Prostate gland (tissue), 2 donors: Measurements from ENCODE around the gene GGACT. TPM values are rescaled to one million over a fixed set of nuclear protein-coding genes. Genes with fewer than 3 reads are reported as not detected.

Source experiments
- DNase-seq: peaks from one replicate; pipeline ENCODE4 v3.0.0-alpha.2; 2019; ENCODE audit warnings: low spot score
- H3K27ac ChIP-seq, 2 donors: fragments of 200-600 bp; sonication (generic); 2 replicates each; pipeline ENCODE4 v1.5.1; 2017 to 2019
- H3K27me3 ChIP-seq: fragments of 200-600 bp; sonication (generic); replicated peaks from 2 replicates; pipeline ENCODE4 v1.5.1; 2019; ENCODE audit not compliant: insufficient read depth
- H3K36me3 ChIP-seq, 2 donors: fragments of 200-600 bp; sonication (generic); 1 replicate in 1 of 2; 2 replicates in 1 of 2; pipeline versions ENCODE4 v1.5.1 to v1.8.1; 2017 to 2019
- H3K4me1 ChIP-seq: fragments of 200-600 bp; sonication (generic); replicated peaks from 2 replicates; pipeline ENCODE4 v1.5.1; 2019
- H3K4me3 ChIP-seq, 2 donors: fragments of 200-600 bp; sonication (generic); 2 replicates each; pipeline ENCODE4 v1.5.1; 2017 to 2019
- H3K9me3 ChIP-seq: fragments of 200-600 bp; sonication (generic); 2 replicates; pipeline ENCODE4 v1.5.1; 2017
- CTCF ChIP-seq, 4 experiments: fragments of 200-600 bp in 2 of 4; fragments of 450-650 bp in 2 of 4; sonication (generic) in 2 of 4; IDR thresholded peaks; 1 replicate in 3 of 4; 2 replicates in 1 of 4; pipeline ENCODE4 v1.5.1; 2016 to 2019; ENCODE audit warnings: antibody characterized with exemption in 4 of 4, mild to moderate bottlenecking in 2 of 4, moderate library complexity in 2 of 4
- POLR2A ChIP-seq: fragments of 450-650 bp; IDR thresholded peaks from one replicate; pipeline ENCODE4 v1.6.1; 2016; ENCODE audit warnings: antibody characterized with exemption, mild to moderate bottlenecking
- POLR2AphosphoS5 ChIP-seq: sonication (generic); formaldehyde crosslinking; IDR thresholded peaks from one replicate; pipeline ENCODE4 v1.6.1; 2017; ENCODE audit warnings: antibody characterized with exemption
- WGBS: methylation state at CpG from one replicate; pipeline ENCODE4 v1.1.5; 2018; 5-methylcytosine and 5-hydroxymethylcytosine counted together
- intact Hi-C: fragments of 100-400 bp; cut with DNase I; formaldehyde crosslinking; loops from one replicate; pipeline ENCODE4 v1.14.2; 2022
- total RNA-seq, 2 donors: library from RNA; depleted of rRNA; stranded (reverse); fragments of >200 nt; gene quantifications; one replicate each; pipeline ENCODE4 v1.1.0, GENCODE V29; 2016

The GGACT gene
- total RNA-seq: 10 to 100 TPM in 1 of 2 donors, 1 to 10 TPM in 1; 4.8 to 15.1 TPM

- Histone ChIP-seq H3K4me3 (peak within 1 kb of the TSS; percentile 67 to 71), H3K36me3 (no peaks in the 10 kb centered on the region), H3K27ac (peak within 1 kb of the TSS; percentile 52 to 73), H3K9me3 (no peaks in the 10 kb centered on the region), H3K27me3 (no peaks in the 10 kb centered on the region), H3K4me1 (no peaks in the 10 kb centered on the region)
- intact Hi-C loops: no loop called here
- TF ChIP-seq POLR2AphosphoS5 (no peak), CTCF (IDR thresholded peaks at IDR 0.05) (peak; percentile 44 to 76 (median 61)), POLR2A (no peak)
- 11% methylated on average over 50 of the region's 82 CpGs for WGBS
- peak; percentile 46 for DNase-seq
These were observed at the start of gene GGACT for GRCh38 chr13:100588331-100589177. Gene GGACT (minus strand): TSS chr13:100588789. CDS start chr13:100532591, 56,198 bp downstream.

GRCh38 chr13:100637796-100638195, 49.2 kb upstream of the GGACT start:
- Histone ChIP-seq H3K27ac (no peak overlapping the region), H3K9me3 (no peaks in the 10 kb centered on the region), H3K27me3 (no peaks in the 10 kb centered on the region), H3K4me3 (no peak overlapping the region), H3K4me1 (no peaks in the 10 kb centered on the region), H3K36me3 (no peaks in the 10 kb centered on the region)
- 83% methylated on average over 5 of the region's 5 CpGs for WGBS
- intact Hi-C loops: no loop called here
- TF ChIP-seq CTCF (IDR thresholded peaks at IDR 0.05) (no peak), POLR2AphosphoS5 (no peak), POLR2A (no peak)
- DNase-seq: no peak

- Histone ChIP-seq H3K9me3 (no peaks in the 10 kb centered on the region), H3K4me1 (no peaks in the 10 kb centered on the region), H3K27ac (no peak overlapping the region), H3K27me3 (no peaks in the 10 kb centered on the region), H3K4me3 (no peak overlapping the region), H3K36me3 (no peaks in the 10 kb centered on the region)
- WGBS: 95% methylated on average over 16 of the region's 16 CpGs
- DNase-seq: no peak
- intact Hi-C loops: no loop called here
- TF ChIP-seq POLR2AphosphoS5: no peak
- TF ChIP-seq CTCF (IDR thresholded peaks at IDR 0.05): no peak
- TF ChIP-seq POLR2A: no peak
These were observed 48.8 kb upstream of the GGACT start for GRCh38 chr13:100637380-100637779.

GRCh38 chr13:100636441-100636840, 47.9 kb upstream of the GGACT start:
- no peaks in the 10 kb centered on the region for H3K9me3 ChIP-seq
- no peak overlapping the region for H3K4me3 ChIP-seq
- no peak overlapping the region for H3K27ac ChIP-seq
- TF ChIP-seq POLR2AphosphoS5 (no peak), POLR2A (no peak), CTCF (IDR thresholded peaks at IDR 0.05) (no peak)
- no peaks in the 10 kb centered on the region for H3K4me1 ChIP-seq
- WGBS: 83% methylated on average over 7 of the region's 7 CpGs
- intact Hi-C loops: no loop called here
- H3K27me3 ChIP-seq: no peaks in the 10 kb centered on the region
- no peaks in the 10 kb centered on the region for H3K36me3 ChIP-seq
- DNase-seq: no peak

GRCh38 chr13:100636004-100636403, 47.4 kb upstream of the GGACT start:
- Histone ChIP-seq H3K27me3 (no peaks in the 10 kb centered on the region), H3K4me1 (no peaks in the 10 kb centered on the region), H3K36me3 (no peaks in the 10 kb centered on the region), H3K4me3 (no peak overlapping the region), H3K9me3 (no peaks in the 10 kb centered on the region), H3K27ac (no peak overlapping the region)
- no peak for DNase-seq
- intact Hi-C loops: no loop called here
- no peak for TF ChIP-seq POLR2A
- no peak for TF ChIP-seq POLR2AphosphoS5
- no peak for TF ChIP-seq CTCF (IDR thresholded peaks at IDR 0.05)
- 65% methylated on average over 7 of the region's 7 CpGs for WGBS
